Smooth muscle cell (in vitro differentiated cells): ENCODE data around the gene CCDC15. TPM values are rescaled to one million over a fixed set of nuclear protein-coding genes. Genes with fewer than 3 reads are reported as not detected.

Experiments
- DNase-seq: peaks from one replicate; lab custom pipeline; 2025; ENCODE audit not compliant: unreplicated experiment; lab: John Stamatoyannopoulos, UW
- H2AFZ ChIP-seq: fragments of 200-600 bp; sonication (generic); 2 replicates; pipeline ENCODE4 v1.6.0; 2016; ENCODE audit warnings: antibody characterized with exemption, low read depth, mild to moderate bottlenecking
- H3F3A ChIP-seq: fragments of 200-600 bp; sonication (generic); 2 replicates; pipeline ENCODE4 v1.6.0; 2017; ENCODE audit warnings: antibody characterized with exemption, low read depth
- H3K27ac ChIP-seq: fragments of 200-600 bp; sonication (generic); 2 replicates; pipeline ENCODE4 v1.5.1; 2016; ENCODE audit warnings: low read depth, mild to moderate bottlenecking
- H3K27me3 ChIP-seq: fragments of 200-600 bp; sonication (generic); 2 replicates; pipeline ENCODE4 v1.6.1; 2016; ENCODE audit warnings: low read depth, mild to moderate bottlenecking
- H3K36me3 ChIP-seq: fragments of 200-600 bp; sonication (generic); 2 replicates; pipeline ENCODE4 v1.5.1; 2016; ENCODE audit warnings: low read depth
- H3K4me1 ChIP-seq: fragments of 200-600 bp; sonication (generic); 2 replicates; pipeline ENCODE4 v1.5.1; 2016; ENCODE audit warnings: low read depth
- H3K4me2 ChIP-seq: fragments of 200-600 bp; sonication (generic); 2 replicates; pipeline ENCODE4 v1.6.0; 2016; ENCODE audit warnings: mild to moderate bottlenecking
- H3K4me3 ChIP-seq: fragments of 200-600 bp; sonication (generic); 2 replicates; pipeline ENCODE4 v1.5.1; 2016; ENCODE audit warnings: mild to moderate bottlenecking
- H3K79me2 ChIP-seq: fragments of 200-600 bp; sonication (generic); 2 replicates; pipeline ENCODE4 v1.6.0; 2016; ENCODE audit warnings: low read depth, mild to moderate bottlenecking
- H3K9ac ChIP-seq: fragments of 200-600 bp; sonication (generic); 2 replicates; pipeline ENCODE4 v1.6.0; 2016; ENCODE audit warnings: low read depth
- H3K9me3 ChIP-seq: fragments of 200-600 bp; sonication (generic); replicated peaks from 2 replicates; pipeline ENCODE4 v1.5.1; 2016; ENCODE audit warnings: low read depth
- H4K20me1 ChIP-seq: fragments of 200-600 bp; sonication (generic); 2 replicates; pipeline ENCODE4 v1.6.0; 2016; ENCODE audit warnings: low read depth
- CTCF ChIP-seq: fragments of 200-600 bp; sonication (generic); IDR thresholded peaks from 2 replicates; pipeline ENCODE4 v1.5.1; 2017; ENCODE audit warnings: borderline replicate concordance, mild to moderate bottlenecking, antibody characterized with exemption; ENCODE audit not compliant: insufficient read depth, poor library complexity, severe bottlenecking
- WGBS: methylation state at CpG from one replicate; pipeline ENCODE4 v1.1.7; 2016; ENCODE audit warnings: low lambda C conversion rate; 5-methylcytosine and 5-hydroxymethylcytosine counted together
- polyA plus RNA-seq: library from polyadenylated mRNA; unstranded; fragments of >200 nt; fragmentation: Nextera tagmentation; extraction: Ambion mirVana; gene quantifications from 2 replicates; pipeline ENCODE4 v1.2.1, GENCODE V29; 2016
- total RNA-seq: library from RNA; depleted of rRNA; stranded (reverse); fragments of >200 nt; gene quantifications from 2 replicates; pipeline ENCODE4 v1.2.3, GENCODE V29; 2014

CCDC15 gene
- total and polyA plus RNA-seq, 2 experiments from 2014 or later, result 1.9 to 4.0 TPM

- 54% methylated on average over 7 of the region's 7 CpGs for WGBS
- Histone ChIP-seq H3K27me3 (peaks cover 56% of the 10 kb centered on the region), H4K20me1 (no peaks in the 10 kb centered on the region), H3K36me3 (no peaks in the 10 kb centered on the region), H2AFZ (no peak overlapping the region), H3F3A (no peaks in the 10 kb centered on the region), H3K79me2 (no peaks in the 10 kb centered on the region), H3K9me3 (no peaks in the 10 kb centered on the region), H3K4me3 (peak overlapping the region; percentile 74), H3K4me1 (no peaks in the 10 kb centered on the region), H3K4me2 (peak overlapping the region; percentile 93), H3K9ac (no peak overlapping the region), H3K27ac (no peak overlapping the region)
- no peak for DNase-seq
- TF ChIP-seq CTCF, result no peak
Measured at GRCh38 chr11:125064070-125064469, 110.1 kb downstream of the CCDC15 start.

- Histone ChIP-seq H2AFZ (no peak overlapping the region), H4K20me1 (no peaks in the 10 kb centered on the region), H3K27ac (no peak overlapping the region), H3K27me3 (peaks cover 30% of the 10 kb centered on the region), H3K4me3 (no peak overlapping the region), H3K4me1 (peaks cover 8% of the 10 kb centered on the region), H3K4me2 (no peak overlapping the region), H3K79me2 (no peaks in the 10 kb centered on the region), H3F3A (no peaks in the 10 kb centered on the region), H3K9ac (no peak overlapping the region), H3K36me3 (no peaks in the 10 kb centered on the region), H3K9me3 (no peaks in the 10 kb centered on the region)
- DNase-seq, result no peak
- no peak for TF ChIP-seq CTCF
- 93% methylated on average over 4 of the region's 4 CpGs for WGBS
Measured at GRCh38 chr11:125068368-125068767, 114.4 kb downstream of the CCDC15 start.

GRCh38 chr11:125069008-125069407 is 115.0 kb downstream of the CCDC15 start:
- H2AFZ ChIP-seq, result no peak overlapping the region
- 72% methylated on average over 4 of the region's 4 CpGs for WGBS
- H3K4me3 ChIP-seq, result no peak overlapping the region
- no peaks in the 10 kb centered on the region for H3K9me3 ChIP-seq
- peaks cover 8% of the 10 kb centered on the region for H3K4me1 ChIP-seq
- H4K20me1 ChIP-seq, result no peaks in the 10 kb centered on the region
- DNase-seq, result no peak
- no peak for TF ChIP-seq CTCF
- H3K79me2 ChIP-seq, result no peaks in the 10 kb centered on the region
- no peak overlapping the region for H3K27ac ChIP-seq
- peaks cover 24% of the 10 kb centered on the region for H3K27me3 ChIP-seq
- H3K9ac ChIP-seq, result no peak overlapping the region
- H3F3A ChIP-seq, result no peaks in the 10 kb centered on the region
- H3K4me2 ChIP-seq, result no peak overlapping the region
- H3K36me3 ChIP-seq, result no peaks in the 10 kb centered on the region

- Histone ChIP-seq H3K4me2 (no peak overlapping the region), H3K27me3 (peaks cover 16% of the 10 kb centered on the region), H3K27ac (no peak overlapping the region), H3K9me3 (no peaks in the 10 kb centered on the region), H4K20me1 (no peaks in the 10 kb centered on the region), H3K4me3 (no peak overlapping the region), H3F3A (no peaks in the 10 kb centered on the region), H3K36me3 (no peaks in the 10 kb centered on the region), H3K9ac (no peak overlapping the region), H3K79me2 (no peaks in the 10 kb centered on the region), H3K4me1 (peaks cover 8% of the 10 kb centered on the region), H2AFZ (no peak overlapping the region)
- WGBS, result 74% methylated on average over 5 of the region's 5 CpGs
- no peak for DNase-seq
- no peak for TF ChIP-seq CTCF
Measured at GRCh38 chr11:125069796-125070195, 115.8 kb downstream of the CCDC15 start.
